ENCODE results near the gene MRPL34.
A peak's percentile ranks its signal among the peaks of the same experiment; 100 is the strongest.
"Not testable (repeated sequence)": the region's sequence is repeated elsewhere in the genome, so short reads cannot be mapped to it uniquely, and the experiment has no call there.

The MRPL34 gene

DNA sequence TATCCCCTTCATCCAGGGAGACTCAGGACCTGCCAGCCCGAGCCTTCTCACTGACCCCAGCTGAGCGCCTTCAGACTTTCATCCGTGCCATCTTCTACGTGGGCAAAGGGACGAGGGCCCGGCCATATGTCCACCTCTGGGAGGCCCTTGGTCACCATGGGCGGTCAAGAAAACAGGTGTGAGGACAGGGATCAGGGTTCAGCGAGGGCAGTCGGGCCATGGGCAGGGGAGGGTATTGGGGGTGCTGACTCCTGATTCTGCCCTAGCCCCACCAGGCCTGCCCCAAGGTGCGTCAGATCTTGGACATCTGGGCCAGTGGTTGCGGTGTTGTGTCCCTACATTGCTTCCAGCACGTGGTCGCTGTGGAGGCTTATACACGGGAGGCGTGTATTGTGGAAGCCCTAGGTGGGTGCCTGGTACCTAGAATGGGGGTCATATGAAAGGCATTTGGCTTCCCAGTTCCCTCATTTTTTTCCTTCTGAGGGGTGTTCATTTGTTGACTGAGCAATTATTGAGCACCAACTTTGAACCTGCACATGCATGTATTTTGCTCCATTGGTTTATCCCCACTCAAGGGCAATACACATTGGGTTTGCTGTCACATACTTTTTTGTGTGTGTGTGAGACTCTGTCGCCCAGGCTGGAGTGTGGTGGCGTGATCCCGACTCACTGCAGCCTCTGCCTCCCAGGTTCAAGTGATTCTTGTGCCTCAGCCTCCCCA is 20.1 kb upstream of the MRPL34 start:
- H3K4me3 ChIP-seq (ENCODE audit: low read depth, low read length): no peak overlapping the region

DNA sequence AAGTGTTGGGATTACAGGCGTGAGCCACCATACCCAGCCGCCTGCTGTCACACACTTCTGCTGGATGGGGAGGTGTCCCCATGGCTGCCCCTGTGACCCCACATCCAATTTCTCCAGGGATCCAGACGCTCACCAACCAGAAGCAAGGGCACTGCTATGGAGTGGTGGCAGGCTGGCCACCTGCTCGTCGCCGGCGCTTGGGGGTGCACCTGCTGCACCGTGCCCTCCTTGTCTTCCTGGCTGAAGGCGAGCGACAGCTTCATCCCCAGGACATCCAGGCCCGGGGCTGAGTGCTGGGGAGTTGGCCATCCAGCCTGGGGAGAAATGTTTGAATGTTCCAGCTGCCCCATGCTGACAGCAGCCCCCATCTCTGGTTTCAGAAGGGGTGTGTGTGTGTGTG is 19.4 kb upstream of the MRPL34 start:
- no peak overlapping the region for H3K4me3 ChIP-seq (ENCODE audit: low read depth, low read length)

- H3K4me3 ChIP-seq (ENCODE audit: low read depth, low read length): no peak overlapping the region
Observed at GRCh38 chr19:17286752-17287151, 18.9 kb upstream of the MRPL34 start.

- no peak overlapping the region for H3K4me3 ChIP-seq (ENCODE audit: low read depth, low read length)
Observed at GRCh38 chr19:17289489-17289888, 16.2 kb upstream of the MRPL34 start.

DNA sequence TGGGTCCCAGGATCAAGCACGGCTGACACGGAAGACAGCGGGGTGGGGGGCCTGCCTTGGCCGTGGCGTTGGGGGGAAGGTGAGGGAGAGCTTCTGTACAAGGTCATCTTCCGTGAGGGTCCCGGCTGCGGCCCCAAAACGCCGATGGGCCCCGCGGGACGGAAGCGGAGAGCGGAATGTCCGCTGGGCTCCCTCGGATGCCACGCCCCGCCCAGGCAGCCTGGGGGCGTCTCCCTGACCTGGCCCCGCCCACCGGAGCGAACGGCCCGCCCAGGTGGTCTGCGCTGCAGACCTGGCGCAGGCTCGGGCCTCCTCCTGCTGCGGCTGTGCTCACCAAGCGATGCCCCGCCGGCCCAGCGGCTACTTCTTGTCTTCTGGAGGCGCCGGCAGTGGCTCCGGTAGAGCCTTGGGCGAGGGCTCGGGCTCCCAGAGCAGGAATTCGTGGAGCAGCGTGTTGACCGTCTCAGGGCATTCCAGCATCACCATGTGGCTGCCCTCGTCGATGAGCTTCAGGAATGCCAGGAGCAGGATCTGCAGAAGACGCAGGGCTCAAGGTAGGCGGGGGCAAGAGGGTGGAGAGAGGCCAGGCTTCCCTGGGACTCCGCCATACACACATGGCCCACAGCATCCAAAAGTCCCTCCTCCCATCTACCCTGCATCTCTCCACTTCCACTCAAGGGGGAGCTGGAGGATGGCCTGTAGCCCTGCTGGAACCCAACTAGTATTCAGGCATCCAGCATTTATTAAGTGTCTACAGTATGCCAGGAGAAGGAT is 13.2 kb upstream of the MRPL34 start:
- H3K4me3 ChIP-seq (ENCODE audit: low read depth, low read length): peak overlapping the region; percentile 44

DNA sequence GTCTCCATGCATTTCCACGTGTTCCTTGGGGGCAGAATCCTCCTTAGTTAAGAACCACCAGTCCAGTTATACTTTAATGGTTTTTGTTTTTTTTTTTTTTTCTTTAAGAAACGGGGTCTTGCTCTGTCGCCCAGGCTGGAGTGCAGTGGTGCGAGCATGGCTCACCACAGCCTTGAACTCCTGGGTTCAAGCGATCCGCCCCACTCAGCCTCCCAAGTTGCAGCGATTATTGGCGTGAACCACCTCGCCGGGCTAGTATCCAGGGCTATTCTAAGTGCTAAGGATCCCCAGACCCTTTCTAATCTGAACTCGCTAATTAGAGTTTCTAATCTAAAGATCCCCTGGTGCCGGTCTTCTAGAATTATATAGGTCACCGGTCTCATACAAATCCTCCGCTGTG is 12.1 kb upstream of the MRPL34 start:
- H3K4me3 ChIP-seq (ENCODE audit: low read depth, low read length): no peak overlapping the region

DNA sequence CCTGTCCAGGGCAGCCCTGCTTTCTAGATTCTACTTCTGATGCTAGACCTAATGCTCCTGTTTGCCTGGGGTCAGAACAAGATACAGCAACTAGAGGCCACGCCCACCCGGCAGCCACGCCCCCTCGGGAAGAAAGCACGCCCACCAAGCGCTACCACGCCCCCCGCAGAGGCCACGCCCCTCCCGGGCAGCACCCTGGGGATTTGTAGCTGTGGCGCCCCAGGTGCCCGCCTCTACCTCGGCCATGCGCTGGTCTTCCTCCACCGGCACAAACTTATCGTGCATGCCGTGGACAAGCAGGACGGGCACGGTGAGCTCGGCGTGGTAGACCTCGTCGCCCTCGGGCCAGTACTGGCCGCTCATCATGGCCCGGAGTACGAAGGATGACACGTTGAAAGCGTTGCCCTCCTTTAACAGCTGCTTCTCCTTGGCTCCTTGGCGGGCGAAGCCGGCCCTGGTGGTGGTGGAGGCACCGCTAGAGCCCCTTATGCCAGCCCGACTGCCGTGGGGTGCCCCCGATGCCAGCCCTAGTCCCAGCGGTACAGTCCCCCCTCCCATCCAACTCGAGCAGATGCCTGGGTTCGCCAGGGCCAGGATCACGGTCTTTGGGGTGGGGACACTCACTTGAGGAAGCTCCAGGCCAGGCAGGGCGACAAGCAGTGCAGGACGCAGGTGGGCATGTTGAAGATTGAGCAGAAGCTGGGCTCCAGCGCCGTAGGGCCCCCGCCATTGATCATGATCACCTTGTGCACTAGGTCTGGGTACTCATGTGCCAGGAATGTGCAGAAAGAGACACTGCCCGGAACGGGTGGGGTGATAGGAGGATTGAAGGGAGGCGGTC is 11.4 kb upstream of the MRPL34 start:
- no peak overlapping the region for H3K4me3 ChIP-seq (ENCODE audit: low read depth, low read length)

DNA sequence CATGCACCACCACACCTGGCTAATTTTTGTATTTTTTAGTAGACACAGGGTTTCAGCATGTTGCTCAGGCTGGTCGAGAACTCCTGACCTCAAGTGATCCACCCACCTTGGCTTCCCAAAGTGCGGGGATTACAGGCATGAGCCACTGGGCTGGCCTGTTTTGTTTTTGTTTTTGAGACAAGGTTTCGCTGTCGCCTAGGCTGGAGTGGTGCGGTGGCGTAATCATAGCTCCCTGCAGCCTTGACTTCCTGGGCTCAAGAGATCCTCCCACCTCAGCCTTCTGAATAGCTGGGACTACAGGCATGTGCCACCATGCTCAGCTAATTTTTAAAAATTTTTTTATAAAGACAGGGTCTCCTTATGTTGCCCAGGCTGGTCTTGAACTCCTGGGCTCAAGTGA is 10.1 kb upstream of the MRPL34 start:
- not testable (repeated sequence) for H3K4me3 ChIP-seq (ENCODE audit: low read depth, low read length)

GRCh38 chr19:17296273-17296672 is 9.4 kb upstream of the MRPL34 start:
- no peak overlapping the region for H3K4me3 ChIP-seq (ENCODE audit: low read depth, low read length)

DNA sequence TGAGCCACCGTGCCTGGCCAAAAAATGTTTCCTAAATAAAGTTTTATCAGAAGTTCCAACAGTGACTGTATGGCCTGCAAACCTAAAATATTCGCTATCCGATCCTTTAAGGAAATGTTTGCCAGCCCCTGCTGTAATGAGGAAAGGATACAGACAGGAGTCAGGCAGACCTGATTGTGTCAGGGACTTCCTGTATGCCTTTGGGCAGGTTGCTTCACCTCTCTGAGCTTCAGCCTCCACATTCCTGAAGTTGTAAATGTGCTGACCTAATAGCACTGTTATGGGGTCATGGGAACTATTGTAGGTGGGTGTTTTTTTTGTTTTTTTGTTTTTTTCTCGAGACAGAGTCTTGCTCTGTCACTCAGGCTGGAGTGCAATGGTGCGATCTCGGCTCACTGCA is 8.7 kb upstream of the MRPL34 start:
- no peak overlapping the region for H3K4me3 ChIP-seq (ENCODE audit: low read depth, low read length)

- H3K4me3 ChIP-seq (ENCODE audit: low read depth, low read length): no peak overlapping the region
Observed at GRCh38 chr19:17300992-17301619, 4.6 kb upstream of the MRPL34 start.

- peak overlapping the region; percentile 37 for H3K4me3 ChIP-seq (ENCODE audit: low read depth, low read length)
Observed at GRCh38 chr19:17302391-17303166, 3.1 kb upstream of the MRPL34 start.

DNA sequence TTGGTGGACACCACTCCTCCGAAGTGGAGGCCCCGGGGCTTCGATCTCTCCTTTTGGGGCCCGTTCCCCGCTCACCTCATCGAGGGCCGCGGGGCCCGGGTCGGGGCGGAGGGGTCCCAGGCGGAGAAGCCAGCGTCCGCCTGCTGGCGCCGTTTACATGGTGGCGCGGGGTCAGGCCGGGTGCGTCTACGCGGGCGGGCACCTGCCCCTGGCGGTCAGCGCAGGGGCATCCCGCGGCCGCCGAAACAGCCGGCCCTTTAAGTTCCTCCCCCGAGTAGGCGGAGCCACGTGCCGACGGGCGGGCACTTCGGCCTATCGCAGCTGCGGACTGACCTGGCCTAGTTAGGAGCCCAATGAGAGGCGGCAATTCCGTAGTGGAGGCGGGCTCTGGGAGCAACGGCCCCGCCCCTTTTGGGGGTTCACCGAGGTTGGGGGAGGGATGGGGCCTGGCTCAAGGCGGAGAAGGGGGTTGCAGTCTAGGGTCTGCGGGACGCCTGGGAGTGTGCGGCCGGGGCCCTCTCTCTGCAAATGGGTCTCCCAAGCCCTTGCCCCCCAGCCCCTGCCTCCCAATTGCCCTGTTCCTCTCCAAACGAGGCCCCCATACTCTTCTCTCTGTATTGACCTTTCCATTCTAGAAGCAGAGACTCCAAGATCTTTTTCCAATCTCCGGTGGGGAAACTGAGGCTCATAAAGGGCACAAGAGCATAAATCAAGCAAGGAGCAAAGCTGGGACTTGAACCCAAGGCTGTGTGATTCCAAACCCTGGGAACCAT is 2.3 kb upstream of the MRPL34 start, which contains the start of gene ABHD8:
Gene ABHD8, minus strand, starts transcription at position 259 of the 773 bp plus-strand sequence. CDS start 1,809 bp downstream, outside the sequence.
- peak within 1 kb of the TSS; percentile 37 for H3K4me3 ChIP-seq (ENCODE audit: low read depth, low read length)

DNA sequence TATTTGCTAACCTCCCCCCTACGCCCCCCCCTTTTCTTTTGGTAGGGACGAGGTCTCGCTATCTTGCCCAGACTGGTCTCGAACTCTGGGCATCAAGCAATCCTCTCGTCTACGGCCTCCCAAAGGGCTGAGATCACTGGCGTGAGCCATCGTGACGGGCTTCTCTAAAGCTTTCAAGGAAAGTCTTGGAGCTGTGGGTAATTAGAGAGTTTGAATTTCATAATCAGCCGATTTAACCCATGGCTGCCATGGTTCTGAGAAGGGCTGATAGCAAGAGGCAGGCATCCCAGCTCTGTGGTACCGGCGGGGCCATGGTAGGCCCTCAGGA is 1.8 kb upstream of the MRPL34 start:
- H3K4me3 ChIP-seq (ENCODE audit: low read depth, low read length): no peak overlapping the region

GRCh38 chr19:17304386-17305215 is 1.1 kb upstream of the MRPL34 start:
- no peak overlapping the region for H3K4me3 ChIP-seq (ENCODE audit: low read depth, low read length)

DNA sequence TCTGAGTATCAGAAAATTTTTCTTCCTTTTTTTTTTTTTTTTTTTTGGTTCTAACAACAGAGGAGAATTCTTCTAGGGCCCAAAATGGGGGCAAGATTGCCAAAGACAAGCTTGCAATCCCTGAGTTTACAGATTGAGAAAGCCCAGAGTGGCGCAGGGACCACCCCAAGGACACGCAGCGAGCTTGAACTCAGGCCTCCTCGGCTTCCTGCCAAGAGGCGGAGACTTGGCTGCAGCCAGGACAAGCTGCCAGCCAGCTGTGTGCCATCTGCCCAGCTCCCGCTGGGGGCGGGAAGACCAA is 506 bp upstream of the MRPL34 start:
- H3K4me3 ChIP-seq (ENCODE audit: low read depth, low read length): no peak overlapping the region

GRCh38 chr19:17306285-17306714 is 628 bp downstream of the MRPL34 start:
- H3K4me3 ChIP-seq (ENCODE audit: low read depth, low read length): peak overlapping the region; percentile 92

DNA sequence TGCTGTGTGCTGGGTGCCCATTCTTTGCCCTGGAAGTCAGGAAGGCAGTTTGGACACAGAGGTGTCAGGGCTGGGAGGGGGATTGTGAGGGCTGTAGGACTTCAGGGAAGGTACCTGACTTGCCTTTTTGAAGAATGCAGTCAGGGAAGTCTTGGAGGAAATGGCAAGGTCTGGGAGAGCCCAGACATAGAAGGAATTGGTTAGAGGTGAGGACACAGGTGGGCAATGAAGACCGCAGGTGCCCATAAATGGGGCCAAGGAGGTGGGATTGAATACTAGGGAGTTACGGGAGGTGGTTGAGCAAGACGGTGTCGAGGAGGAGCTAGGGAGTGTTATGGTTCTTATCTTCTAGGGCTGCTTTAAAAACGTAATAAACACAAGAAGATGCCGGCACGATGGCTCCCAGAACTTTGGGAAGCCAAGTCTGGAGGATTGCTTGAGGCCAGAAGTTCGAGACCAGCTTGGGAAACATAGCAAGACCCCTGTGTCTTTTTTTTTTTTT is 2.3 kb downstream of the MRPL34 start:
- no peak overlapping the region for H3K4me3 ChIP-seq (ENCODE audit: low read depth, low read length)
